HepG2 (cell line): ENCODE measurements around the gene NFYC. TPM values are rescaled to one million over a fixed set of nuclear protein-coding genes. Genes with fewer than 3 reads are reported as not detected.

Source experiments
- ATAC-seq: fragments of 200-7000 bp; cut with Tn5 transposase; 3 replicates; pipeline ENCODE4 v1.9.1; 2020; ENCODE audit warnings: mild to moderate bottlenecking, moderate library complexity
- BruUV-seq: library from RNA; stranded (reverse); fragments of 400-500 nt; replicated peaks from 2 replicates; lab custom pipeline; 2021; lab: Mats Ljungman, UMichigan
- CTCF ChIA-PET: fragments of 300-600 bp; formaldehyde crosslinking; extraction: SDS; loops from one replicate; lab custom pipeline; 2021; ENCODE audit warnings: low total read pairs, inconsistent platforms, low intra/inter-chr PET ratio; lab: Yijun Ruan, JAX
- POLR2A ChIA-PET: fragments of 350-600 bp; sonication (Branson Sonifier 250); formaldehyde crosslinking; loops from one replicate; lab custom pipeline; 2020; ENCODE audit warnings: antibody characterized with exemption, inconsistent platforms; lab: Yijun Ruan, JAX
- DNase-seq: peaks from one replicate; pipeline ENCODE4 v3.0.0-alpha.2; 2015; ENCODE audit warnings: low spot score
- FAIRE-seq: peaks from 3 replicates; lab custom pipeline; 2011; peaks lifted over from hg19 to GRCh38; lab: Jason Lieb, UNC
- H2AFZ ChIP-seq: one replicate; pipeline ENCODE4 v1.6.1; 2011; ENCODE audit warnings: low read length, inconsistent platforms
- H3K27ac ChIP-seq: fragments of 300-600 bp; 3 replicates; pipeline ENCODE4 v1.8.0; 2011; ENCODE audit warnings: mixed run types, mild to moderate bottlenecking, mixed read lengths, low read length, inconsistent platforms; ENCODE audit not compliant: insufficient read depth; ENCODE audit errors: extremely low read length
- H3K27me3 ChIP-seq, 2 experiments: fragments of 200-600 bp in 1 of 2; 2 replicates in 1 of 2; 3 replicates in 1 of 2; pipeline versions ENCODE4 v1.6.0 to v1.8.0; 2011; ENCODE audit warnings: low read length in 2 of 2, mild to moderate bottlenecking in 2 of 2, moderate library complexity in 2 of 2, inconsistent platforms in 1 of 2; ENCODE audit not compliant: insufficient read depth in 2 of 2, control insufficient read depth in 1 of 2
- H3K36me3 ChIP-seq, 2 experiments: fragments of 200-600 bp in 1 of 2; replicated peaks in 1 of 2; 2 replicates in 1 of 2; 3 replicates in 1 of 2; pipeline versions ENCODE4 v1.5.1 to v1.8.0; 2011; ENCODE audit warnings: low read length in 2 of 2, inconsistent platforms in 1 of 2; ENCODE audit not compliant: insufficient read depth in 2 of 2, control insufficient read depth in 1 of 2
- H3K4me1 ChIP-seq: 2 replicates; pipeline ENCODE4 v1.5.1; 2012; ENCODE audit warnings: low read length, inconsistent platforms; ENCODE audit not compliant: insufficient read depth
- H3K4me2 ChIP-seq: 2 replicates; pipeline ENCODE4 v1.6.0; 2011; ENCODE audit warnings: low read depth, low read length, inconsistent platforms
- H3K4me3 ChIP-seq, 3 experiments: fragments of 200-600 bp in 1 of 3; sonication (generic), shearing (Covaris generic) in 1 of 3; replicated peaks in 1 of 3; 2 replicates each; pipeline ENCODE4 v1.5.1; 2011 to 2016; ENCODE audit warnings: low read length in 3 of 3, inconsistent platforms in 2 of 3, low read depth in 2 of 3, mild to moderate bottlenecking in 2 of 3, control low read depth in 1 of 3, mixed read lengths in 1 of 3; ENCODE audit not compliant: insufficient read depth in 1 of 3
- H3K79me2 ChIP-seq: one replicate; pipeline ENCODE4 v1.6.1; 2011; ENCODE audit warnings: low read length, inconsistent platforms; ENCODE audit not compliant: insufficient read depth
- H3K9ac ChIP-seq: 2 replicates; pipeline ENCODE4 v1.6.0; 2011; ENCODE audit warnings: mild to moderate bottlenecking, low read depth, low read length, inconsistent platforms; ENCODE audit not compliant: insufficient read depth
- H3K9me3 ChIP-seq: 2 replicates; pipeline ENCODE4 v1.5.1; 2012; ENCODE audit warnings: mild to moderate bottlenecking, low read length
- H4K20me1 ChIP-seq: 2 replicates; pipeline ENCODE4 v1.6.0; 2011; ENCODE audit warnings: inconsistent platforms, mild to moderate bottlenecking, low read length, moderate library complexity; ENCODE audit not compliant: insufficient read depth
- AGO1 ChIP-seq: fragments of 200-400 bp; formaldehyde crosslinking; IDR thresholded peaks from 2 replicates; pipeline ENCODE4 v1.6.1; 2017; ENCODE audit warnings: mild to moderate bottlenecking, low read depth, low read length, moderate library complexity; ENCODE audit not compliant: poor library complexity, severe bottlenecking
- CHD4 ChIP-seq: fragments of 200-600 bp; sonication (generic); IDR thresholded peaks from 2 replicates; pipeline ENCODE4 v1.7.0; 2017; ENCODE audit warnings: mild to moderate bottlenecking, low read length, borderline replicate concordance
- ELF3 ChIP-seq: IDR thresholded peaks from 2 replicates; pipeline ENCODE4 v1.6.1; 2016; ENCODE audit warnings: missing genetic modification reagents, missing compliant biosample characterization
- HHEX ChIP-seq: IDR thresholded peaks from 2 replicates; pipeline ENCODE4 v1.6.1; 2016; ENCODE audit warnings: control low read depth
- MAX ChIP-seq: IDR thresholded peaks from 2 replicates; pipeline ENCODE4 v1.6.1; 2012; ENCODE audit warnings: inconsistent platforms
- MTA1 ChIP-seq: sonication (generic); formaldehyde crosslinking; IDR thresholded peaks from 2 replicates; pipeline ENCODE4 v1.4.0; 2020; ENCODE audit warnings: missing genetic modification reagents, mild to moderate bottlenecking, borderline replicate concordance
- MYC ChIP-seq: sonication (generic); formaldehyde crosslinking; IDR thresholded peaks from 2 replicates; pipeline ENCODE4 v1.9.0; 2021; ENCODE audit warnings: missing genetic modification reagents, borderline replicate concordance
- NR2F2 ChIP-seq: IDR thresholded peaks from 2 replicates; pipeline ENCODE4 v1.6.1; 2012; ENCODE audit warnings: low read depth, inconsistent platforms, borderline replicate concordance
- SOX13 ChIP-seq, 3 experiments: fragments of 450-650 bp in 1 of 3; sonication (generic) in 1 of 3; formaldehyde crosslinking in 1 of 3; IDR thresholded peaks in 2 of 3; conservative IDR thresholded peaks in 1 of 3; 2 replicates each; pipeline versions ENCODE4 v1.5.0 to v1.6.1; 2016 to 2020; ENCODE audit warnings: antibody characterized with exemption in 1 of 3, mild to moderate bottlenecking in 1 of 3, missing compliant biosample characterization in 1 of 3, missing genetic modification reagents in 1 of 3, moderate library complexity in 1 of 3
- SP1 ChIP-seq, 2 experiments: fragments of 450-650 bp in 1 of 2; sonication (generic) in 1 of 2; formaldehyde crosslinking in 1 of 2; IDR thresholded peaks; 2 replicates each; pipeline versions ENCODE4 v1.4.0 to v1.6.1; 2016 to 2020; ENCODE audit warnings: missing genetic modification reagents in 1 of 2
- SP5 ChIP-seq: IDR thresholded peaks from 2 replicates; pipeline ENCODE4 v1.6.1; 2016; ENCODE audit warnings: low read depth, borderline replicate concordance
- SPEN ChIP-seq: sonication (generic); formaldehyde crosslinking; IDR thresholded peaks from 2 replicates; pipeline ENCODE4 v1.5.1; 2020; ENCODE audit warnings: low read depth, mild to moderate bottlenecking, missing genetic modification reagents
- ZFY ChIP-seq: sonication (generic); formaldehyde crosslinking; IDR thresholded peaks from 2 replicates; pipeline ENCODE4 v1.4.0; 2020; ENCODE audit warnings: missing genetic modification reagents
- ZMYM3 ChIP-seq: sonication (generic); formaldehyde crosslinking; IDR thresholded peaks from 2 replicates; pipeline ENCODE4 v1.5.1; 2020; ENCODE audit warnings: mild to moderate bottlenecking, missing genetic modification reagents
- ZNF124 ChIP-seq: sonication (generic); formaldehyde crosslinking; IDR thresholded peaks from 2 replicates; pipeline ENCODE4 v1.4.0; 2020; ENCODE audit warnings: missing genetic modification reagents
- ZNF605 ChIP-seq: sonication (generic); formaldehyde crosslinking; IDR thresholded peaks from 2 replicates; pipeline ENCODE4 v1.8.0; 2022; ENCODE audit warnings: mild to moderate bottlenecking, missing genetic modification reagents
- ZNF841 ChIP-seq: sonication (generic); formaldehyde crosslinking; IDR thresholded peaks from 2 replicates; pipeline ENCODE4 v1.8.1; 2023; ENCODE audit warnings: missing genetic modification reagents, borderline replicate concordance
- WGBS: methylation state at CpG from one replicate; pipeline ENCODE4 v1.1.6; 2017; ENCODE audit warnings: low lambda C conversion rate; 5-methylcytosine and 5-hydroxymethylcytosine counted together
- in situ Hi-C: cut with HindIII; loops from 2 replicates; pipeline ENCODE4 v1.10.0; 2017; ENCODE audit warnings: low pct_unique_long_range_greater_than_20kb; ENCODE audit not compliant: extremely low pct_ligation_motif_present
- intact Hi-C: fragments of 100-400 bp; cut with micrococcal nuclease; formaldehyde crosslinking; loops from one replicate; pipeline ENCODE4 v1.10.0; 2022; ENCODE audit not compliant: unreplicated experiment
- polyA plus RNA-seq, 8 experiments: library from polyadenylated mRNA; depleted of rRNA in 3 of 8; stranded (reverse) in 7 of 8; unstranded in 1 of 8; fragments of >200 nt; fragmentation: Illumina TruSeq in 4 of 8; extraction: Trizol in 4 of 8; gene quantifications; 2 replicates each; pipeline versions ENCODE4 v1.2.1 to v1.2.3, GENCODE V29; 2011 to 2016; ENCODE audit warnings: low read depth in 4 of 8, missing spikeins in 1 of 8, mixed read lengths in 1 of 8; ENCODE audit not compliant: insufficient read depth in 1 of 8
- total RNA-seq, 5 experiments: library from RNA; depleted of rRNA; stranded (reverse); fragments of >200 nt; fragmentation: Illumina TruSeq; extraction: Trizol; gene quantifications; 2 replicates each; pipeline ENCODE4 v1.2.3, GENCODE V29; 2016; ENCODE audit warnings: low read depth in 1 of 5
- TF ChIP-seq, protein P1 (sequence below): IDR thresholded peaks from 2 replicates; pipeline ENCODE4 v1.6.1; 2016; ENCODE audit warnings: low read depth
- TF ChIP-seq, protein P2 (sequence below): sonication (generic); formaldehyde crosslinking; IDR thresholded peaks from 2 replicates; pipeline ENCODE4 v1.4.0; 2020; ENCODE audit warnings: low read depth, mild to moderate bottlenecking, missing genetic modification reagents

The NFYC gene
- total and polyA plus RNA-seq, 2 of the 13 experiments (the other 11 are each of a cell fraction or from before 2014, with no cell fraction given) = 33.9 to 73.7 TPM

DNA sequence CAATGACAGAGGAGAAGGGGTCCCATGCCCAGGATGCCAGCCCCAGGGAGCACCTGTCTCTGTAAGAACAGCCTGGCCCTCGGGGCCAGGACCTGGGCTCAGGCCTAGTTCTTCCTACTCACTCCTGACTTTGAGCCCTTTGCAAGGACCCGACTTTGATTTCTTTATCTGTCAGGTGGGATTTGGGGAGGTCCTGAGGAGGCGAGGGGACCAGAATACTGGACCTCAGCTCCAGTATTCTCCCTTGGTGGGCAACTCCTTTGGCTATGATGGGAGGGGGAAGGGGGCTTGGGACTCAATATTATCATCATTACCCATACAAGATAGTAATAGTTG lies 110.2 kb downstream of the NFYC start (continued):
- TF ChIP-seq MYC (CRISPR knock-in tag) = no peak
- TF ChIP-seq ZFY (CRISPR knock-in tag) = no peak
- TF ChIP-seq SPEN (CRISPR knock-in tag) = no peak
- no peak for TF ChIP-seq ZNF124
- TF ChIP-seq, protein P1, sequence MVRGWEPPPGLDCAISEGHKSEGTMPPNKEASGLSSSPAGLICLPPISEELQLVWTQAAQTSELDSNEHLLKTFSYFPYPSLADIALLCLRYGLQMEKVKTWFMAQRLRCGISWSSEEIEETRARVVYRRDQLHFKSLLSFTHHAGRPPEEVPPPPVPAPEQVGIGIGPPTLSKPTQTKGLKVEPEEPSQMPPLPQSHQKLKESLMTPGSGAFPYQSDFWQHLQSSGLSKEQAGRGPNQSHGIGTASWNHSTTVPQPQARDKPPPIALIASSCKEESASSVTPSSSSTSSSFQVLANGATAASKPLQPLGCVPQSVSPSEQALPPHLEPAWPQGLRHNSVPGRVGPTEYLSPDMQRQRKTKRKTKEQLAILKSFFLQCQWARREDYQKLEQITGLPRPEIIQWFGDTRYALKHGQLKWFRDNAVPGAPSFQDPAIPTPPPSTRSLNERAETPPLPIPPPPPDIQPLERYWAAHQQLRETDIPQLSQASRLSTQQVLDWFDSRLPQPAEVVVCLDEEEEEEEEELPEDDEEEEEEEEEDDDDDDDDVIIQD (CRISPR knock-in tag) = no peak
- no peak for TF ChIP-seq MTA1 (CRISPR knock-in tag)
- TF ChIP-seq, all 625 proteins: peak for 0

GRCh38 chr1:40802078-40802741 lies 110.7 kb downstream of the NFYC start:
- H3K79me2 ChIP-seq = no peaks in the 10 kb centered on the region
- peak overlapping the region; percentile 31 to 58 (median 33); a peak in 4 of 6 replicates for H3K4me3 ChIP-seq
- peaks cover 0 to 35% of the 10 kb centered on the region in 2 experiments; a peak in 4 of 5 replicates for H3K27me3 ChIP-seq
- no TSS peak for BruUV-seq
- in situ Hi-C loops = no loop called here
- WGBS = 39% methylated on average over 36 of the region's 56 CpGs
- peaks cover 20% of the 10 kb centered on the region for H3K4me1 ChIP-seq
- no peak overlapping the region for H3K9ac ChIP-seq
- DNase-seq = peak; percentile 36
- ATAC-seq = peak; percentile 49
- POLR2A ChIA-PET = no interaction called here
- CTCF ChIA-PET = no interaction called here
- no peak overlapping the region for H3K27ac ChIP-seq
- no peak for FAIRE-seq
- H3K4me2 ChIP-seq = peak overlapping the region; percentile 79
- H4K20me1 ChIP-seq = no peaks in the 10 kb centered on the region
- no peak overlapping the region for H2AFZ ChIP-seq
- no peaks in the 10 kb centered on the region for H3K9me3 ChIP-seq
- intact Hi-C loops = no loop called here
- H3K36me3 ChIP-seq = no peaks in the 10 kb centered on the region
- no peak for TF ChIP-seq ELF3
- TF ChIP-seq, protein P2, sequence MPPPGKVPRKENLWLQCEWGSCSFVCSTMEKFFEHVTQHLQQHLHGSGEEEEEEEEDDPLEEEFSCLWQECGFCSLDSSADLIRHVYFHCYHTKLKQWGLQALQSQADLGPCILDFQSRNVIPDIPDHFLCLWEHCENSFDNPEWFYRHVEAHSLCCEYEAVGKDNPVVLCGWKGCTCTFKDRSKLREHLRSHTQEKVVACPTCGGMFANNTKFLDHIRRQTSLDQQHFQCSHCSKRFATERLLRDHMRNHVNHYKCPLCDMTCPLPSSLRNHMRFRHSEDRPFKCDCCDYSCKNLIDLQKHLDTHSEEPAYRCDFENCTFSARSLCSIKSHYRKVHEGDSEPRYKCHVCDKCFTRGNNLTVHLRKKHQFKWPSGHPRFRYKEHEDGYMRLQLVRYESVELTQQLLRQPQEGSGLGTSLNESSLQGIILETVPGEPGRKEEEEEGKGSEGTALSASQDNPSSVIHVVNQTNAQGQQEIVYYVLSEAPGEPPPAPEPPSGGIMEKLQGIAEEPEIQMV (CRISPR knock-in tag) = no peak
- TF ChIP-seq ZNF605 = 0 out of 2 replicates have a peak, but pooled peaks have one; percentile 22
- 0 out of 2 replicates have a peak, but pooled peaks have one; percentile 19 for TF ChIP-seq SP5
- no peak for TF ChIP-seq SP1 (IDR thresholded peaks at IDR 0.05)
- 0 out of 2 replicates have a peak, but pooled peaks have one; percentile 37 for TF ChIP-seq SP1 (CRISPR knock-in tag; IDR thresholded peaks at IDR 0.05)
- TF ChIP-seq AGO1 = peak; percentile 63
- no peak for TF ChIP-seq SOX13 (IDR thresholded peaks at IDR 0.05)
- TF ChIP-seq SOX13 (CRISPR knock-in tag; conservative IDR thresholded peaks at IDR 0.05 in 1 of 2, IDR thresholded peaks at IDR 0.05 in 1 of 2) = 0 out of 4 replicates have a peak, but pooled peaks of 1 of the 2 experiments have one; percentile 15
- TF ChIP-seq HHEX = no peak
- TF ChIP-seq ZMYM3 = peak; percentile 88
- 0 out of 2 replicates have a peak, but pooled peaks have one; percentile 27 for TF ChIP-seq CHD4
- TF ChIP-seq ZNF841 = no peak
- TF ChIP-seq MAX = peak; percentile 16; the same call in 1 of the 2 replicates
- TF ChIP-seq NR2F2 = no peak
